Panc1 (cell line): ENCODE measurements around the gene JADE1. TPM values are rescaled to one million over a fixed set of nuclear protein-coding genes. Genes with fewer than 3 reads are reported as not detected.

Source experiments
- ATAC-seq: fragments of 200-7000 bp; cut with Tn5 transposase; 2 replicates; pipeline ENCODE4 v1.9.1; 2020; ENCODE audit warnings: mild to moderate bottlenecking, moderate library complexity
- BruUV-seq: library from RNA; stranded (reverse); fragments of 400-500 nt; replicated peaks from 2 replicates; lab custom pipeline; 2021; lab: Mats Ljungman, UMichigan
- CTCF ChIA-PET: fragments of 300-600 bp; sonication (Branson Sonifier 250); formaldehyde crosslinking; loops from one replicate; lab custom pipeline; 2022; ENCODE audit warnings: antibody characterized with exemption; lab: Charles Lee
- POLR2A ChIA-PET: fragments of 300-600 bp; sonication (Branson Sonifier 250); formaldehyde crosslinking; loops from one replicate; lab custom pipeline; 2022; ENCODE audit warnings: antibody characterized with exemption; lab: Charles Lee
- DNase-seq: peaks from one replicate; pipeline ENCODE4 v3.0.0-alpha.2; 2010; ENCODE audit warnings: low read depth, low spot score
- H3K27ac ChIP-seq: 2 replicates; pipeline ENCODE4 v1.5.1; 2011; ENCODE audit warnings: mild to moderate bottlenecking, low read length, inconsistent platforms
- H3K27me3 ChIP-seq: fragments of 200-500 bp; sonication (Bioruptor generic); 2 replicates; pipeline ENCODE4 v1.6.0; 2014; ENCODE audit warnings: low read length, inconsistent platforms; ENCODE audit not compliant: control insufficient read depth, insufficient read depth
- H3K36me3 ChIP-seq: fragments of 200-500 bp; sonication (Bioruptor generic); 2 replicates; pipeline ENCODE4 v1.5.1; 2014; ENCODE audit warnings: inconsistent platforms, mild to moderate bottlenecking, low read length, moderate library complexity; ENCODE audit not compliant: control insufficient read depth, insufficient read depth
- H3K4me1 ChIP-seq: 2 replicates; pipeline ENCODE4 v1.5.1; 2011; ENCODE audit warnings: inconsistent platforms, mild to moderate bottlenecking, low read length, moderate library complexity; ENCODE audit not compliant: control insufficient read depth, insufficient read depth
- H3K4me3 ChIP-seq, 2 experiments: 2 replicates each; pipeline ENCODE4 v1.5.1; 2011 to 2012; ENCODE audit warnings: low read depth in 2 of 2, low read length in 2 of 2, mild to moderate bottlenecking in 2 of 2, inconsistent platforms in 1 of 2, moderate library complexity in 1 of 2
- H3K9me3 ChIP-seq: fragments of 200-500 bp; sonication (Bioruptor generic); 2 replicates; pipeline ENCODE4 v1.5.1; 2014; ENCODE audit warnings: low read depth, mild to moderate bottlenecking, inconsistent platforms, low read length, moderate library complexity; ENCODE audit not compliant: control insufficient read depth, insufficient read depth
- POLR2AphosphoS5 ChIP-seq: IDR thresholded peaks from 2 replicates; pipeline ENCODE4 v1.6.1; 2012; ENCODE audit warnings: mild to moderate bottlenecking, low read depth, low read length, moderate library complexity
- REST ChIP-seq, 2 experiments: IDR thresholded peaks; 2 replicates each; pipeline ENCODE4 v1.6.1; 2011 to 2012; ENCODE audit warnings: low read depth in 2 of 2, control low read depth in 1 of 2, low read length in 1 of 2, mild to moderate bottlenecking in 1 of 2, moderate library complexity in 1 of 2; ENCODE audit not compliant: insufficient read depth in 1 of 2
- SIN3A ChIP-seq: IDR thresholded peaks from 2 replicates; pipeline ENCODE4 v1.6.1; 2012; ENCODE audit warnings: low read depth, mild to moderate bottlenecking, low read length, moderate library complexity, borderline replicate concordance; ENCODE audit not compliant: insufficient read depth
- TCF7L2 ChIP-seq: IDR thresholded peaks from 2 replicates; pipeline ENCODE4 v1.6.1; 2011; ENCODE audit warnings: mild to moderate bottlenecking, low read depth, low read length, inconsistent platforms
- in situ Hi-C: cut with HindIII; loops from 2 replicates; pipeline ENCODE4 v1.10.0; 2016; ENCODE audit warnings: low sequenced_read_pairs, low pct_unique_long_range_greater_than_20kb
- intact Hi-C: fragments of 100-400 bp; cut with micrococcal nuclease; formaldehyde crosslinking; loops from one replicate; pipeline ENCODE4 v1.10.0; 2022; ENCODE audit not compliant: unreplicated experiment
- total RNA-seq: library from RNA; stranded (reverse); gene quantifications from one replicate; pipeline ENCODE4 v1.2.1, GENCODE V29; 2021; ENCODE audit not compliant: unreplicated experiment
- TF ChIP-seq, protein P1 (sequence below): fragments of 450-650 bp; IDR thresholded peaks from 2 replicates; pipeline ENCODE4 v1.5.1; 2017; ENCODE audit warnings: mild to moderate bottlenecking

The JADE1 gene
- total RNA-seq, 1 experiment from 2014 or later, result 23.4 TPM

- DNase-seq (peak; percentile 38), ATAC-seq (peak; percentile 92)
- no TSS peak for BruUV-seq
- no peaks in the 10 kb centered on the region for H3K27me3 ChIP-seq
- H3K9me3 ChIP-seq, result no peaks in the 10 kb centered on the region
- POLR2A ChIA-PET, result no interaction called here
- in situ Hi-C loops, result no loop called here
- intact Hi-C loops, result no loop called here
- peak overlapping the region; percentile 49; the same call in 1 of the 2 replicates for H3K27ac ChIP-seq
- H3K36me3 ChIP-seq, result no peaks in the 10 kb centered on the region
- no peak overlapping the region for H3K4me3 ChIP-seq
- TF ChIP-seq, protein P1, sequence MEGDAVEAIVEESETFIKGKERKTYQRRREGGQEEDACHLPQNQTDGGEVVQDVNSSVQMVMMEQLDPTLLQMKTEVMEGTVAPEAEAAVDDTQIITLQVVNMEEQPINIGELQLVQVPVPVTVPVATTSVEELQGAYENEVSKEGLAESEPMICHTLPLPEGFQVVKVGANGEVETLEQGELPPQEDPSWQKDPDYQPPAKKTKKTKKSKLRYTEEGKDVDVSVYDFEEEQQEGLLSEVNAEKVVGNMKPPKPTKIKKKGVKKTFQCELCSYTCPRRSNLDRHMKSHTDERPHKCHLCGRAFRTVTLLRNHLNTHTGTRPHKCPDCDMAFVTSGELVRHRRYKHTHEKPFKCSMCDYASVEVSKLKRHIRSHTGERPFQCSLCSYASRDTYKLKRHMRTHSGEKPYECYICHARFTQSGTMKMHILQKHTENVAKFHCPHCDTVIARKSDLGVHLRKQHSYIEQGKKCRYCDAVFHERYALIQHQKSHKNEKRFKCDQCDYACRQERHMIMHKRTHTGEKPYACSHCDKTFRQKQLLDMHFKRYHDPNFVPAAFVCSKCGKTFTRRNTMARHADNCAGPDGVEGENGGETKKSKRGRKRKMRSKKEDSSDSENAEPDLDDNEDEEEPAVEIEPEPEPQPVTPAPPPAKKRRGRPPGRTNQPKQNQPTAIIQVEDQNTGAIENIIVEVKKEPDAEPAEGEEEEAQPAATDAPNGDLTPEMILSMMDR, result peak; percentile 85
- TF ChIP-seq POLR2AphosphoS5, result no peak
- CTCF ChIA-PET, result interaction anchor here (0.5 kb wide), 1 partner anchor 464 kb away, joined by 5 read pairs; no protein-coding TSS in a partner anchor
- H3K4me1 ChIP-seq, result no peaks in the 10 kb centered on the region
These were observed 54.0 kb downstream of the JADE1 start for GRCh38 chr4:128863312-128864075.

- ATAC-seq, result no peak
- H3K4me1 ChIP-seq, result no peaks in the 10 kb centered on the region
- no peak overlapping the region for H3K27ac ChIP-seq
- no peaks in the 10 kb centered on the region for H3K27me3 ChIP-seq
- no peaks in the 10 kb centered on the region for H3K9me3 ChIP-seq
- POLR2A ChIA-PET, result no interaction called here
- CTCF ChIA-PET, result no interaction called here
- BruUV-seq, result no TSS peak
- no peak overlapping the region for H3K4me3 ChIP-seq
- TF ChIP-seq POLR2AphosphoS5, result no peak
- TF ChIP-seq, protein P1, result no peak
- TF ChIP-seq REST (IDR thresholded peaks at IDR 0.05; ENCODE audit: insufficient read depth in 1 of 2, low read depth in 2 of 2, low read length in 1 of 2), result no peak
- no peak for TF ChIP-seq SIN3A
- TF ChIP-seq TCF7L2, result no peak
- in situ Hi-C loops (no loop called here), intact Hi-C loops (no loop called here)
- H3K36me3 ChIP-seq, result peaks cover 2% of the 10 kb centered on the region; the same call in 1 of the 2 replicates
- no peak for DNase-seq
These were observed 55.6 kb downstream of the JADE1 start for GRCh38 chr4:128865132-128865531.
